NCI-H460 (cell line): ENCODE results near the gene INPP4A. TPM values are rescaled to one million over a fixed set of nuclear protein-coding genes. Genes with fewer than 3 reads are reported as not detected.
A peak's percentile ranks its signal among the peaks of the same experiment; 100 is the strongest.
"Not testable (repeated sequence)": the region's sequence is repeated elsewhere in the genome, so short reads cannot be mapped to it uniquely, and the experiment has no call there.

Experiments
- DNase-seq: peaks from one replicate; pipeline ENCODE4 v3.0.0-alpha.2; 2016; ENCODE audit warnings: low read depth; ENCODE audit errors: extremely low read depth
- total RNA-seq: library from RNA; depleted of rRNA; stranded (reverse); fragments of >200 nt; shearing (Covaris generic); gene quantifications from 2 replicates; pipeline ENCODE4 v1.2.3, GENCODE V29; 2014

Gene INPP4A
- total RNA-seq, 1 experiment from 2014 or later = 16.7 TPM

GRCh38 chr2:98576666-98577312 is 132.1 kb downstream of the INPP4A start:
- no peak for DNase-seq

GRCh38 chr2:98577313-98577712 is 132.7 kb downstream of the INPP4A start:
- DNase-seq = no peak

- DNase-seq = no peak
These were observed 133.6 kb downstream of the INPP4A start for GRCh38 chr2:98578231-98578630.

- no peak for DNase-seq
These were observed 135.3 kb downstream of the INPP4A start for GRCh38 chr2:98579926-98580325.

- no peak for DNase-seq
These were observed 136.1 kb downstream of the INPP4A start for GRCh38 chr2:98580656-98581284.

- no peak for DNase-seq
These were observed 137.9 kb downstream of the INPP4A start for GRCh38 chr2:98582523-98582922.

GRCh38 chr2:98583276-98583675 is 138.6 kb downstream of the INPP4A start:
- DNase-seq = no peak

- no peak for DNase-seq
These were observed 139.4 kb downstream of the INPP4A start for GRCh38 chr2:98583816-98584618.

- DNase-seq = no peak
These were observed 140.7 kb downstream of the INPP4A start for GRCh38 chr2:98585386-98585785.

- no peak for DNase-seq
These were observed 142.0 kb downstream of the INPP4A start for GRCh38 chr2:98586551-98587140.

GRCh38 chr2:98588880-98589431 is 144.3 kb downstream of the INPP4A start:
- DNase-seq = no peak

- DNase-seq = no peak
These were observed 144.8 kb downstream of the INPP4A start for GRCh38 chr2:98589489-98589888.

GRCh38 chr2:98592565-98592964 is 147.9 kb downstream of the INPP4A start:
- no peak for DNase-seq

GRCh38 chr2:98594665-98595064 is 150.0 kb downstream of the INPP4A start:
- DNase-seq = not testable (repeated sequence)

- DNase-seq = no peak
These were observed 154.2 kb downstream of the INPP4A start for GRCh38 chr2:98598781-98599428.

- DNase-seq = peak; percentile 47
These were observed 157.0 kb downstream of the INPP4A start for GRCh38 chr2:98601532-98602132.

- no peak for DNase-seq
These were observed 159.9 kb downstream of the INPP4A start for GRCh38 chr2:98604547-98604946.

- DNase-seq = no peak
These were observed 160.4 kb downstream of the INPP4A start for GRCh38 chr2:98605076-98605475.

- DNase-seq = no peak
These were observed 161.8 kb downstream of the INPP4A start for GRCh38 chr2:98606431-98606830.

GRCh38 chr2:98607104-98607503 is 162.4 kb downstream of the INPP4A start:
- no peak for DNase-seq
